HG02852 (cell line): ENCODE data around the gene GSTA2.
"Not testable (repeated sequence)": the region's sequence is repeated elsewhere in the genome, so short reads cannot be mapped to it uniquely, and the experiment has no call there.

Experiments
- ATAC-seq: cut with Tn5 transposase; IDR thresholded peaks from one replicate; pipeline ENCODE4 v1.9.1; 2021; ENCODE audit warnings: mild to moderate bottlenecking, moderate library complexity; ENCODE audit not compliant: unreplicated experiment

Gene GSTA2

DNA sequence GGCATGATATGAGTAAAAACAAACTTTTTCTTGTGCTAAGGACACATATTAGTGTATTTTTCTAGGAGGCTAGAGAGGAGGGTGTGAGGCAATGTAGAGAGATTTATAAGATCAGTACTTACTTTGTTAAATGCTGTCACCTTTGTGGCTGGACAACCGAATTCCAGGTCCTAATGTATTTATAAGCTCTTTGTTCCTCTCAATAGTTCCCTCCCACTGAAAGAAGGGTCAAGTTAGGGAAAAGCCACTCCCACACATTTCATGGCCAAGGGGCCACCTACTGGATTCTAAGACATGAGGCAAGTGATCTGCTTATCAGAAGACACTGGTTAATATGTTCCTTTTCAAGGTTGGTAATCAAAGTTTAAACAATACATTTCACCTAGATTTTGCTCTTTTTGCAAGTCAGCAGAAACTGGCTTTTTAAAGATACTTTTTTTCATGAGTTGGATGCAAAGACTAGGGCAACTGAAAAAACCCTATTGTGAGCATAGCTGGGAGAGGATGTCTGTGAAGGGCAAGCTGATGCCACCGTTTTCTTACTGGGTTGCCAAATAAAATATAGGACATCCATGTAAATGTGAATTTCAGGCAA lies at the start of gene GSTA2:
Gene GSTA2, minus strand, starts transcription at position 154 of the 595 bp plus-strand sequence. CDS start 5,528 bp downstream, outside the sequence.
- not testable (repeated sequence) for ATAC-seq

DNA sequence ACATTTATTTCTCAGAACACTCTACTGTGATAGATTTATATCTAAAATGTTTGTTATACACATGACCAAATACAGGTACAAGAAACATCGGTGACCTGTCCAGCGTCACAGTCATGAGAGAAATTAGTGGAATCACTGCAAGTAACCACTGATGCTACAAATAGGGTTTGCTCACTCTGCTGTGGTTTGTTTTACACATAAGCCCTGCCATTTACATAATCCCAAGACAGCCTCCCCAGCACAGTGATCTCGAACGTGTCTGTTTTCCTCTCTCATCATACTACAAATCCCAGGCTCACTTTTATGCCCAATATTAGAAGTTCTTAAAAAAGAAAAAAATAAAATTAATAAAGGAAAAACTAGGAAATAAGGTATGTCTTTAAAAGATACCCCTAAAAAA lies 46.5 kb upstream of the GSTA2 start:
- ATAC-seq = not testable (repeated sequence)

DNA sequence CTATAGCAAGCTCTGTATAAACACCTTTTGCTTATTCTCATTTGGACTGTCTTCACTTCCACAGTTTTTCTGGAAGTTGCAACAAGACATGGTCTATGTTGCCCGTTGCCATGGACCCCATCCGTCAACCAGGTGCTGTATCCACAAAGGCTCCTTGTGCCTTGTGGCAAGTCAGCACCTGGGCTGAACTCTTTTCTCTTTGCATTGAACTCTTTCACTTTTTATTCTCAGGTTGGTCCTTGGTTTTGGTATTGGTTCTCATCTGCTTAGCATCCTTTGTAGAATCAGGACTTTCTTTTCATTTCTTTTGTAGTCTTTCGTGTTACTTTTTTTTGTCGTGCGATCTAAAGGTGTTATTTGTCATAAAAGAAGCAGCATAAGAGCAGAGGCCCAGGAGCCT lies 45.4 kb upstream of the GSTA2 start:
- ATAC-seq = no peak

DNA sequence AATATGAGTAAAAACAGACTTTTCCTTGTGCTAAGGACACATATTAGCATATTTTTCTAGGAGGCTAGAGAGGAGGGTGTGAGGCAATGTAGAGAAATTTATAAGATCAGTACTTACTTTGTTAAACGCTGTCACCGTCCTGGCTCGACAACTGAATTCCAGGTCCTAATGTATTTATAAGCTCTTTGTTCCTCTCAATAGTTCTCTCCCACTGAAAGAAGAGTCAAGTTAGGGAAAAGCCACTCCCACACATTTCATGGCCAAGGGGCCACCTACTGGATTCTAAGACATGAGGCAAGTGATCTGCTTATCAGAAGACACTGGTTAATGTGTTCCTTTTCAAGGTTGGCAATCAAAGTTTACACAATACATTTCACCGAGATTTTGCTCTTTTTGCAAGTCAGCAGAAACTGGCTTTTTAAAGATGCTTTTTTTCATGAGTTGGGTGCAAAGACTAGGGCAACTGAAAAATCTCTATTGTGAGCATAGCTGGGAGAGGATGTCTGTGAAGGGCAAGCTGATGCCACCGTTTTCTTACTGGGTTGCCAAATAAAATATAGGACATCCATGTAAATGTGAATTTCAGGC lies 40.5 kb upstream of the GSTA2 start, which contains the start of gene GSTA1:
Gene GSTA1, minus strand, starts transcription at position 149 of the 588 bp plus-strand sequence. CDS start 4,549 bp downstream, outside the sequence.
- not testable (repeated sequence) for ATAC-seq

DNA sequence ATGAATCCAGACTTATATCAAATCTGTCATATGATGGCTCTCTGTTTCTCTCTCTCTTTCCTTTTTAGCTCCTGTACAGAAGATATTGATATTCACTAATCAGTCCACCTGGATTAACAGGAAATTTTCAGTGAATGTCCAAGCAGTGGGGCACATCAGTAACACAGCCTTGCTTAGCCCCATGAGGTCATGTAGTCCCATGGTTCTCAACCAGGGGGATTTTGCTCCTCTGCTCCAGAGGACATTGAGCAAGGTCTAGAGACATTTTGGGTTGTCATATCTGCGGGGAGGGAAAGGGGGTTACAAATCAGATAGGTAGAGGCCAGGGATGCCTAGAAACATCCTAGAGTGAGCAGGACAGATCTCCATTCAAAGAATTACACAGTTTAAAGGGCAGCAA lies 39.5 kb upstream of the GSTA2 start:
- no peak for ATAC-seq

DNA sequence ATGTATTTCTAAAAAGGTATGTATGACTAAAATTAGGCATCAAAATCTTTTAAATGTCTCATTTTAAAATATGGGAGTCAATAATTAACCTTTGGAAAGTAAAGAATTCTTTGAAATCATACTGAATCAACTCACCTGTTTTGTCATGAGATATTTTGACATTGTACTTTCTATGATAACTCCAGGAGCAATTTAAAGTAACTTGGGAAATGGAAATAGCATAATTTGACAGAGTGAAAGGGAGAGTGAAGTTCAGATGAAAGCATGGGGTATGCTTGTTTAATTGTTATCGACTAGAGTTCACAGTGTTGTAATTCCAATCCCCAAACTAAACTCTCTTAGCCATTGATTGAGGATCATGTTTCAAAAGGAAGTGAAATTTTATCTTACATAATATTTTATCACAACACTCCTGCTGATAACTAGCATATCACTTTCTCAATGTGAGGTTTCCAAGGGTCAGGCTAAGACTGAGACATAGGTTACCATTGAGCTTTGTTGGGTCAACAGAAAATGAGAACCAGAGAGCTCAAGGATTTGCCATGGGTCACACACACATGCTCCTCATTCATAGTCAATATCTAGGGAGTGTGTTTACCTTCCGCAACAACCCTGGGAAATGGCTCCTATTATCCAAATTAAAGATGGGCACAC lies 38.0 kb upstream of the GSTA2 start:
- no peak for ATAC-seq

DNA sequence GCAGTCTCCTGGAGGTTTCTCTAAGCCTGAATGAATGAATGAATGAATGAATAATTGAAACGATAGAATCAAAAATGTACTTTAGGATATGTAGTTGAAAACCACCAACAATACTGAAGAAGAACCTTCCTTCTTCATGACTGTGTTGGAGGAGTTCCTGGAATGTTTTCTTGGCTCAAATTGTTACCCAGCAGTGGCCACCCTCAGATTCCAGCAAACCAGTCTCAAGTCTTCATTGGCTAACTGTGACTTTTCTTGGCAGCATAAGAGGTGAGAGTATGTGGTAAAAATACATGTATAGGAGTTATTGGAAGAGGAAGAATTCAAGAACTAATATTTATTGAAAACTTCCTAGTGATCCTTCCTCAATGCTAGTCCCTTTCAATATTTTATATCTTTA lies 36.0 kb upstream of the GSTA2 start:
- not testable (repeated sequence) for ATAC-seq

DNA sequence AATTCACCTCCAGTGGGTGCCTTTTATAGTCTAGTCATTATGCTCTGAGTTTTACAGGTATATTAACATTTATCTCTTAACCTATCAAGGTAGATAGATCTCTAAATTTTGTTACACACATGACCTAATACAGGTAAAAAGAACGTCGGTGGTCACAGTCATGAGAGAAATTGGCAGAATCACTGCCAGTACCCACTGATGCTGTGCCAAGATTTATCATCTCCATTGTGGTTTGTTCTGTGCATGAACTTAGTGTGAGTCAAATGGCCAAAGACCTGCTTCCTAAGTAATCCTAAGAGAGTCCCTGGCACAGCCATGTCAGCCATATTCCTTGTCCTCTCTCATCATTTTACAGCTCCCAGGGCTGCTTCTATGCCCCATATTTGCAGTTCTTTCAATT lies 31.1 kb upstream of the GSTA2 start:
- not testable (repeated sequence) for ATAC-seq

DNA sequence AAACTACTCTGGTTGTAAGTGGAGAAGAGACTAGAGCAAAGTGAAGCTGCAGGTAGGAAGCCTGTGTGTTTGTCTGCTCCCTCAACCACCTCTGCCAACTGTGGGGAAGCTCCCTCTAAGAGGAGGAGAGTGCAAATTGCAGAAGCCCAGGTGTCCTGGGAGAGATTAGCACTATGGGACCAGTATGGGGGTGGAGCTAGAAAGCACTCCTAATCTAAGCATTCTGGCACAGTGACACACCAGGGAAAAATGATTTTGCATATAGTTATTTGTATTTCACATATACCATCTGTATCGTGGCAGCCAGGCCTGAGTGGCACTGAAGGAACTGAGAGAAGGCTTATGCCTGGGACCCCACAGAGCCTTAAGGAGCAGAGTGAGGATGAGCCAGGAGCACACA lies 27.6 kb upstream of the GSTA2 start:
- no peak for ATAC-seq

DNA sequence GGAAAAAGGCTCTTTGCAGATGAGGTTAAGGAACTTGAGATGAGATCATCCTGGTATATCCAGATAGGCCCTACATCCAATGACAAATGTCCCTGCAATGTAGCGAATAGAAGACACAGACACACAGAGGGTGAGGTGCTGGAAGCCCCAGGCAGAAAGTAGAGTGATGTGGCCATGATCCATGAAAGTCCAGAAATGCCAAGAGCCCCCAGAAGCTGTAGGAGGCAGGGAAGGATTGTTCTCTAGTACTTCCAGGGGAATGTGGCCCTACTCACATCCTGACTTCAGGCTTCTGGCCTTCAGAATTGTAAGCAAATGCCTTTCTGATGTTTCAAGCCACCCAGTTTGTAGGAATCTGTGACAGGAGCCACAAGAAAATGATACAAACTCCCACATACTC lies 26.4 kb upstream of the GSTA2 start:
- ATAC-seq = not testable (repeated sequence)

DNA sequence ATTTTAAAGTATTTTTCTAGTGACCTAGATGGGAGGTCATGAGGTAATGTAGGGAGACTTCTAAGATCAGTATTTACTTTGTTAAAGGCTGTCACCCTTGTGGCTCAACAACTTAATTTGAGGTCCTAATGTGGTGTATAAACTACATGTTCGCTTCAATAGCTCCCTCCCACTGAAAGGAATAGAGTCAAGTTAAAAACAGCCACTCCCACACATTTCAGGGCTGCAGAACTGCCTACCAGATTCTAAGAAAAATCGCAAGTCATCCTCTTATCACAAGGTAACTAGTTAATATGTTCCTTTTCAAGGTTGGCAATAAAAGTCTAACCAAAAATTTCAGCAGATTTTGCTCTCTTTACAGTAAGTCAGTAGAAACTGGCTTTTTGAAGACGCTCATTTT lies 25.2 kb upstream of the GSTA2 start:
- no peak for ATAC-seq

DNA sequence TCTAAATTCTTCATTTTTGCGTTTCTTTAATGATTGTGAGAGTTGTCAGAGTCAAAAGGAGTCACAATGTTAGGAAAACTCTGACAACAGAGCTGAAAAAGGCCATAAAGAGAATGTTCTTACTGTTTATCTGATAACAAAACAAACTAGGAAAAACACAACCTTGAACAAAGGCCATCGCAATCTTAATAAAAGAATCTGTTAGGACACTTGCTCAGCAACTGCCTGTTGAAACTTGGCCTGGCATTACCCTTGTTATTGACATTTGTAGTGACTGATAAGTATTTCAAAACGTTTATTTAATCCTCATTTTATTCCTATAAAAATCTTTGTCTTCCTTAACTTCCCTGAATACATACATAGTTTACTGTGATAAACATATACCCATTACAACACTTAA lies 24.6 kb upstream of the GSTA2 start:
- no peak for ATAC-seq

DNA sequence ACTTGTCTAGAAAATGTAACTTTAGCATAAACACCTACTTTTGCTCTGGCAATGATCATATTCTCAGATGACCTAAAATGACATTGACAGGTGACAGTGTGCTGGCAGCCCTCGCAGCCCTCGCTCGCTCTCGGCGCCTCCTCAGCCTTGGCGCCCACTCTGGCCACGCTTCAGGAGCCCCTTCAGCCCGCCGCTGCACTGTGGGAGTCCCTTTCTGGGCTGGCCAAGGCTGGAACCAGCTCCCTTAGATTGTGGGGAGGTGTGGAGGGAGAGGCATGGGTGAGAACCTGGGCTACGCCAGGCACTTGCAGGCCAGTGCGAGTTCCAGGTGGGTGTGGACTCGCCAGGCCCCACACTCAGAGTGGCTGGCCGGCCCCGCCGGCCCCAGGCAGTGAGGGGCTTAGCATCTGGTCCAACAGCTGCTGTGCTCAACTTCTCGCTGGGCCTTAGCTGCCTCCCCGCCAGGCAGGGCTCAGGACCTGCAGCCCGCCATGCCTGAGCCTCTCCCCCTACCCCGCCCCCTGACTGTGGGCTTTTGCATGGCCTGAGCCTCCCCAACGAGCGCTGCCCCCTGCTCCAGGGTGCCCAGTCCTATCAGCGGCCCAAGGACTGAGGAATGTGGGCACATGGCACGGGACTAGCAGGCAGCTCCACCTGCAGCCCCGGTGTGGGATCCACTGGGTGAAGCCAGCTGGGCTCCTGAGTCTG lies 23.1 kb upstream of the GSTA2 start:
- no peak for ATAC-seq

DNA sequence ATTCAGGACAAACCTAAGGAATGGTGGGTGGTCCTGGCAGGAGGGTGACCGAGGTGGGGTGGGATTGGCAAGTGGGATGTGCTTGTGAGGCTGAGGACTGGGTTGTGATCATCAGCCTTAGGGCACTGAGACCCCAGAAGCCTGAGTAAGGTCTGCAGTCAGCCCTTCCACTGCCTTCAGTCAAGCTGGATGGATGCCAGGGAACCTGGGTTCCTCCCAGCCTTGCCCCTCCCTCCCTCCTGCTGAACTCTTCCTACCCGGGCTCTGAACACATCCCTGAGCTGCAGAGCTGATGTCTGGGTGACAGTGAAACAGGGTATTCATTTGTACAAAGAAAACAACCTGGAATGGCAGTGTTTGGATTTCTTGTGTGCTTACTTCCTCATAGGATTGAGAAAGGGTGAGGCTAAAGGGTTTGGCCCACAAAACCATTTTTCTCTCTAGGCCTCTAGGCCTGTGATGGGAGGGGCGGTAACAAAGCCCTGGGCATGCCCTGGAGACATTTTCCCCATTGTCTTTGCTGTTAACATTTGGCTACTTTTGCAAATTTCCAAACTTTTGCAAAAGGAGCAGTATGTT lies 19.5 kb upstream of the GSTA2 start:
- not testable (repeated sequence) for ATAC-seq

DNA sequence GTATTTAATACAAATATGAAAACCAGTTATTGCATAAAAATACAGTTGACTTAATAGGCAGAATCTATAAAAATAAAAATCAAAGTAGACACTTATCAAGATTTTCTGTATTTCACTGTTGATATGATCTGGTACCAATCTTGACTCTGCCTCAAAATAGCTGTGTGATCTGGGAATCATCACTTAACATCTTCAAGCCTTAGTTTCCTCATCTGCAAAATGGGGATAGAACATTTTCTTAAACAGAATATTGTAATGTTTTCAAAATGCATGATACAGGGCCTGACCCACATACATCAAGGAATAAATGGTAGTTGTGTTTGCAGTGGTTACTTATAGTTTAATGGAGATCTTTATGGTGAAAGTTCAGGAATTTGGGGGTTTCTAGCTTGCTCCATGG lies 18.9 kb upstream of the GSTA2 start:
- ATAC-seq = not testable (repeated sequence)

DNA sequence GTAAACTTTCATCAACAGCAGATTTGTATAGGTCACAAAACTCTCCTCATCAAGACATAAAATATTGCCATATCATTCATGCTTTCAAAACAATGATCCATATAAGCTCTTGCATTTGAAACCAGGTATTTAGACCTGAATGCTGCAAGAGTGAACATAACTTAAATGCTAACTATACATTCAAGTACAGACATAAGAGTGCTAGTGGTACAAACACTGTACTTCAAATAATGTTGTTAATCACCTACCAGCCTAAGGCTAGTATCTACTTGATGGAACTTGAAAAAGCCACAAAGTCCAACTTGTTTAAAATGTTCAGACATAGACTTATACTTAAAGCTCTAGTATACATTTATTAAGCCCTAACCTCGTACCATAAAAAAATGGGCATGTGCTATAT lies 16.0 kb upstream of the GSTA2 start:
- no peak for ATAC-seq

DNA sequence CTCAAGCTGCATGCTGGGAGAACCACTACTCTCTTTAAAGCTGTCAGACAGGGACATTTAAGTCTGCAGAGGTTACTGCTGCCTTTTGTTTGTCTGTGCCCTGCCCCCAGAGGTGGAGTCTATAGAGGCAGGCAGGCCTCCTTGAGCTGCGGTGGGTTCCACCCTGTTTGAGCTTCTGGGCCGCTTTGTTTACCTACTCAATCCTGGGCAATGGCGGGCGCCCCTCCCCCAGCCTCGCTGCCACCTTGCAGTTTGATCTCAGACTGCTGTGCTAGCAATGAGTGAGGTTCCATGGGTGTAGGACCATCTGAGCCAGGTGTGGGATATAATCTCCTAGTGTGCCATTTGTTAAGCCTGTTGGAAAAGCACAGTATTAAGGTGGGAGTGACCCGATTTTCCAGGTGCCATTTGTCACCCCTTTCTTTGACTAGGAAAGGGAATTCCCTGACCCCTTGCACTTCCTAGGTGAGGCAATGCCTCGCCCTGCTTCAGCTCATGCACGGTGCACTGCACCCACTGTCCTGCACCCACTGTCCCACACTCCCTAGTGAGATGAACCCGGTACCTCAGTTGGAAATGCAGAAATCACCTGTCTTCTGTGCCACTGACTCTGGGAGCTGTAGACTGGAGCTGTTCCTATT lies 13.6 kb upstream of the GSTA2 start:
- ATAC-seq = not testable (repeated sequence)

DNA sequence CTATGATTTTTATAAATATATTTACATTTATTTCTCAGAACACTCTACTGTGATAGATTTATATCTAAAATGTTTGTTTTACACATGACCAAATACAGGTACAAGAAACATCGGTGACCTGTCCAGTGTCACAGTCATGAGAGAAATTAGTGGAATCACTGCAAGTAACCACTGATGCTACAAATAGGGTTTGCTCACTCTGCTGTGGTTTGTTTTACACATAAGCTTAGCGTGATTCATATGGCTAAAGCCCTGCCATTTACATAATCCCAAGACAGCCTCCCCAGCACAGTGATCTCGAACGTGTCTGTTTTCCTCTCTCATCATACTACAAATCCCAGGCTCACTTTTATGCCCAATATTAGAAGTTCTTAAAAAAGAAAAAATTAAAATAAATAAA lies 6.1 kb upstream of the GSTA2 start:
- ATAC-seq = not testable (repeated sequence)

DNA sequence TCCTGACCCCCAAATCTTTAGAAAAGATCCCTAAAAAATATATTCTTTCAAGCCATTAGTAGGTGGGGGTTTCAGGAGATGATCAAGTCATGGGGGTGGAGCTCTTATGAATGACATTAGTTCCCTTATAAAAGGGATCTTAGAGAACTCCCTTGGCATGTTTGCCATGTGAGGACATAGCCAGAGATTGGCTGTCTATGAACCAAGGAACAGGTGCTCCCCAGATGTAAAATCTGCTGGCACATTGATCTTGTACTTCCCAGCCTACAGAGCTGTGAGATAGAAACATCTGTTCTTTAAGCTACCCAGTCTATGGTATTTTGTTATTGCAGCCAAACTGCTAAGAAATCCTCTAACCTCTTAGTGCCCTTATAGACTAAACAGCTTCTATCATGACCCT lies 4.4 kb upstream of the GSTA2 start:
- ATAC-seq = not testable (repeated sequence)

DNA sequence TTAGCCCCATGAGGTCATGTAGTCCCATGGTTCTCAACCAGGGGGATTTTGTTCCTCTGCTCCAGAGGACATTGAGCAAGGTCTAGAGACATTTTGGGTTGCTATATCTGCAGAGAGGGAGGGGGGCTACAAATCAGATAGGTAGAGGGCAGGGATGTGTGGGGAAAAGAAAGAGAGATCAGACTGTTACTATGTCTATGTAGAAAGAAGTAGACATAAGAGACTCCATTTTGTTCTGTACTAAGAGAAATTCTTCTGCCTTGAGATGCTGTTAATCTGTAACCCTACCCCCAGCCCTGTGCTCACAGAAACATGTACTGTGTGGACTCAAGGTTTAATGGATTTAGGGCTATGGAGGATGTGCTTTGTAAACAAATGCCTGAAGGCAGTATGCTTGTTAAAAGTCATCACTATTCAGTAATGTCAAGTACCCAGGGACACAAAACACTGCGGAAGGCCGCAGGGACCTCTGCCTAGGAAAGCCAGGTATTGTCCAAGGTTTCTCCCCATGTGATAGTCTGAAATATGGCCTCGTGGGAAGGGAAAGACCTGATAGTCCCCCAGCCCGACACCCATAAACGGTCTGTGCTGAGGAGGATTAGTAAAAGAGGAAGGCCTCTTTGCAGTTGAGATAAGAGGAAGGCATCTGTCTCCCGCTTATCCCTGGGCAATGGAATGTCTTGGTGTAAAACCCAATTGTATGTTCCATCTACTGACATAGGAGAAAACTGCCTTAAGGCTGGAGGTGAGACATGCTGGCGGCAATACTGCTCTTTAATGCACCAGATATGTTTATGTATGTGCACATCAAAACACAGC lies 1.4 kb downstream of the GSTA2 start:
- ATAC-seq = not testable (repeated sequence)
